Activated T-cell treated with anti-CD3 and anti-CD28 coated beads for 48 hours (primary cell): Measurements from ENCODE around the gene LIN9.
"Not testable (repeated sequence)": the region's sequence is repeated elsewhere in the genome, so short reads cannot be mapped to it uniquely, and the experiment has no call there.

Experiments
- DNase-seq: peaks from one replicate; pipeline ENCODE4 v3.0.0-alpha.2; 2020; ENCODE audit warnings: low read depth

LIN9 gene

DNA sequence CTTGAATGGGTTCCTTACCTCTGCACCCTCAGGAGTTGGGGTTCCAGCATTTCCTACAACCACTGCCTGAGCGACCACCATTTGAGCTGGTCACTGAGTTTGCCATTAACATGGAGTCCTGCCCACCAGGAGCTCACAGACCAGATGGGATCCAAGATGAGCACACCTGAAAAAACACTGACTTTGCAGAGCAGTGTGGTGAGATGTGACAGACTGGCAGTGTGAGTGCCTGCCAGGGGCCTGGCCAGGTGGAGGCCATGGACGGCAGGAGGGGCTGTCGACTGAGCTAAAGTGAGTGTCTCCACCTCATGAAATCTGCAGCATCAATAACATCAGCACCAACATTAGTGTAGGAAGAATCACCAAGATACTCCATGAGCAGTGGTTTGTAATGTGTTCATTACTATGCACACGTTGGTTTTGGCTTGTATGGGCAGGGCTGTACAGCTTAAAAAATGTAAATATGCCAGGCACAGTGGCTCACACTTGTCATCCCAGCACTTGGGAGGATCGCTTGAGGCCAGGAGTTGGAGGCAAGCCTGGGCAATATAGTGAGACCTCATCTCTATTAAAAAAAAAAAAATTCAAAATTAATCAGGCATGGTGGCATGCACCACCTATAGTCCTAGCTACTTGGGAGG, 97.7 kb downstream of the LIN9 start:
- DNase-seq, result no peak

DNA sequence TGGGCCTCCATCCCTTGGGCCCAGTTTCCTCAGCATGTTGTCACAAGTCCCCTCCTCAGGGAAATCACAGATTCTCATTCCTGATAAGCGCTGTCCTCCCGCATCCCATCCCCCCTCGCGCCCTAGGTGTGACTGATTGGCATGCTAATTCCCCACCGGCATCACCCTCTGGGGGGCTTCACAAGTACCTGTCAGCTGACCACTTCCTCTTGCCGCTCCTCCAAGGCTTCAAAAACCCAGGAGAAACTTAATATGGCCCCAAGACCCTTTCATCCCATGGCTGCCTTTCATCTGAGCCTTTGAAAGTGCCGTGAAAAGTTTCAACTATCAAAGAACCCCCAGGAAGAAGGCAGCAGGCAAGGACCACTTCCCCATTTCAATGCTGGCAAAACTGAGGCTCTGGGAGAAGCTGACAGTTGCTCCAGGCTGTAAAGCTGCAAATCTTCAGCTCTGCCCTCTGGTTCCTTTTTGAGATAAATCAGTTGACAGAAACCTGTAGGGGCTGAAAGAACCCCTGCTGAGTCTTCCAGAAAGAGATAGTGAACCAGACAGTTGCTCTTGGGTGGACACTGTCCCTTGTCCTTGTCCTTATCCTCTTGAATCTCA, 98.3 kb downstream of the LIN9 start:
- no peak for DNase-seq

DNA sequence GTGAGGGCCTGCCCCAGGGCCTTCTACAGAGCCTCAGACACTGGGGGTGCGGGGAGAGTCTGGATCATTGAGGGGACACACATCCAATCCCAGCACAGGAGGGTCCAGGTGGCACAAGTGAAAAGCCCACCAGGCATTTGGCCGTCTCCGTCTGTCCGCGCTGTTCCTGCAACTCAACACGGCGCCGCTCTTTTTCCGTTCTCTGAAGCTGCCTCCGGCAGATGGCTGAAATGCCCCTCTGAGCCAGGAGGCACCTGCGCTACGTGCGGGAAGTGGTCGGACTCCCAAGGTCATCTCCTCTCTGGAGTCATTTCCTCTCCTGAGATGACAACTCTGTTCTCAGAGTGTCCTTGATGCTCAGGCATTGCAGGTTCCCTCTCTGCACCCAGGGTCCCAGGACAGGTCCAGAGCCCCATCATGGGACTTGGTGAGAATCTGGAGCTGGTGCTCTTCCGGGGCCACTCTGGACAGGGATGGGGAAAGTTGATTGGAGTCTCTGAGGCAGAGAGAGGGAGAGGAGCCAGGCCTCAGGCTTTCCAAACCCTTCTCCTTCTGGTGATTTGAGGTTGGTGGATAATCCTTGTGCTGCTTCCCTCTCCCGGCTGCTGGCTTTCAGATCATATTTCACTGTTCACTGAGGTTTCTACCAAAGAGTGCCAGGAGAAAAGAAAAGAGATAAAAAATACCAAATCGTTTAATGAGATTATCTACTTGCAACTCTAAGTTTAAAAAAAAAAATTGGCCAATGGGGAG, 99.5 kb downstream of the LIN9 start:
- no peak for DNase-seq

DNA sequence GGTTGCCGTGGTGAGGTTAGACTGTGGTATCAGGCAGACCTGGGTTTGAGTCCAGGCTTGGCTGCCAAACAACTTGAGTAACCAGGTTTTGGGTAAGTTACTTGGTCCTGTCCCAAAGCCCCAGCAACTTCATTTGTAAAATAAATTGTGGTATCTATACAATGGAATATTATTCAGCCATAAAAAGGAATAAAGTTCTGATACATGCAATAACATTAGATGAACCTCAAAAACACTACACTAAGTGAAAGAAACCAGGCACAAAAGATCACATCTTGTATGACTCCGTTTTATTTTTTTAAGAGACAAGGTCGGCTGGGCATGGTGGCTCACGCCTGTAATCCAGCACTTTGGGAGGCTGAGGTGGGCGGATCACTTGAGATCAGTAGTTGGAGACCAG, 101.9 kb downstream of the LIN9 start:
- DNase-seq, result no peak

DNA sequence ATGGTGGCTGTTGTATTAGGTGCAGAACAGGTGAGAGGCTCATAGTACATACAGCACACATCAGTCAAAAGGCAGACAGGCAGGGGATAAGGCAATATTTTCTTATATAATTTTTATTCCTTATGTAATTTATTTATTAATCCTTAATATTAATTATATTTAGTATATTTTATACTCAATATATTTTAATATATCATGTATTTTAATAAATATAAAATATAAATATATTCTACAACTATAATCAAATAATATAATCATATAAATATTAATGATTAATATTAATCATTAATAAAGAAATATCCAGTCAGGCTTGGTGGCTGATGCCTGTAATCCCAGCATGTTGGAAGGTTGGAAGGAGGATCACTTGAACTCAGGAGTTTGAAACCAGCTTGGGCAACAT, 104.8 kb downstream of the LIN9 start:
- DNase-seq, result no peak

DNA sequence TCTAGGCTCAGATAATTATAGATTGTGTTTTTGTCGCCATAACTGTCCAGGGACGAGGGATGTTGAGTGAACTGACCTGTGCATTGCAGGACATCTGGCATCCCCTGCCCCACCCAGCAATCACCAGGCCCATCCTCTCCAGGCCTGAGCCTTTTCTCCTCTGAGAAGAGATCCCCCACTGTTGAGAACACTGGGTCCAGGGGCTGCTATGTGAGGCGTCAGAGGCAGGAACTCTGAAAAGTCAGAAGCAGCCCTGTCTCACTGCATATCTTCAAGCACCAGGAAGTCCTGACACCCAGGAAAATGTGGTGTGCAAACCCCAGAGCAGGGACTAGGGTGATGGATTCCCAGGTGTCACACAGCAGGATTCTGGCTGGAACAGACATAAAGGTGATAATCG, 105.3 kb downstream of the LIN9 start:
- DNase-seq, result no peak

DNA sequence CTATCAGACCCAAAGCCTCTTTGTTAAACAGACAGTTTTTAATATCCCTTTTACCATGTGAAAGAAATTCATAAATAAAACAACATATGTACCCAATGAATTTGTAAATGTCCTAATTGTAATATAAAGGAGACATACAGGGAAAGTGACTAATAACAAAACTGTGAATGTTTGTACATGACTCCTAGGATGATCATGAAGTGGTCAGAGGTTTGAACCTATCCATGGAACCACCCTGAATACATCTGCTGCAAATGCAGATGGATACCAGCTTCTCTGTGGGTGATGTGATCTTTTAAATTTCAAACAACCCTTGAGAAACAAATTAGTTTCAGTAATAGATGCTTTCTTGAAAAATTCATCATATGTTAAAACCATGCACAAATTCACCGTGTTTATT, 105.7 kb downstream of the LIN9 start:
- no peak for DNase-seq

DNA sequence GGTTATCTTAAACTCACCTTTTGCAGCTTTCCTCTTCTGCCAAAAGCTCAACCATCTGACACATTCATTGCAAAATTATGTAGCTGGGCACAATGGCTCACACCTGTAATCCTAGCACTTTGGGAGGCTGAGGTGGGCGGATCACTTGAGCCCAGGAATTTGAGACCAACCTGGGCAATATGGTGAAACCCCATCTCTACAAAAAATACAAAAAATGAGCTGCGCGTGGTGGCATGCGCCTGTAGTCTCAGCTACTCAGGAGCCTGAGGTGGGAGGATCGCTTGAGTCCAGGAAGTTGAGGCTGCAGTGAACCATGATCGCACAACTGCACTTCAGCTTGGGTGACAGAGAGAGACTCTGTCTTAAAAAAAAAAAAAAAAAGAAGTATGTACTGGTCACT, 106.3 kb downstream of the LIN9 start:
- not testable (repeated sequence) for DNase-seq

DNA sequence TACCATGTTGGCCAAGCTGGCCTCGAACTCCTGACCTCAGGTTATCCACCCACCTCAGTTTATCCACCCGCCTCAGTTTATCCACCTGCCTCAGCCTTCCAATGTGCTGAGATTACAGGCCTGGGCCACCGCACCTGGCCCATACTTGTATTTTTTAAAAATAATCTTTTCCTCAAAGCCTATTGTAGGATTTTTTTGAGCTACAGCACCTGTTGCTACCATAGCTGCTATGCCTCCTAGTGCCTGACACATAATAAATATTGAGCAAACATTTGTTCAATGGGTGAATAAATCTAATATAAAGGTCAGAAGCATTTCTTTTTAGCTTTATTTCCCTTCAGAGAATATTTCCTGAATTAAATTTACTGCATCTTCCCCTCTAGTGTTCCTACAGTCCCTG, 106.7 kb downstream of the LIN9 start:
- no peak for DNase-seq

DNA sequence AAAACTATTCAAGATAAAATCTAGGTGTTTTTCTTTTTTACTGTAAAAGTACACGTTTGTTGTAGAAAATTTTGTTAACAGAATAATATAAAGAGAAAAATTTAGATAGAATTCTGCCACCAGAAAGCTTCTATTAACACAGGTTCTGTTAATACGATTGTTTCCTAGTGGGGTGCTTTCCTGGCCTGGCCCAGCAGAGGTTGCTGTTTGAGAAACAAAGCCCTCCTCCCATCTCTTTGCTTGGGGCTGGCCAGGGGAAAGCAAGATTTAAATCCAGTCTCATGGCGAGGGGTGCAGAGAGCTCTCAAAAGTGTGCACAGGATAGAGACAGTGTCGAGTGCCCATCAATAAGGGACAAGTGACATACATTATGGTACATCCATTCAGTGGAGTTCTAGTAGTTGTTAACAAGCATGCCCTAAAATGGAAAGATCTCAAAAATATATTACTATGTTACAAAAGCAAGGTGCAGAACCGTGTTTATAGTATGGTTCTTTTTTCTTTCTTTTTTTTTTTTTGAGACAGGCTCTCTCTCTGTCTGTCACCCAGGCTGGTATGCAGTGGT, 107.9 kb downstream of the LIN9 start:
- DNase-seq, result no peak

DNA sequence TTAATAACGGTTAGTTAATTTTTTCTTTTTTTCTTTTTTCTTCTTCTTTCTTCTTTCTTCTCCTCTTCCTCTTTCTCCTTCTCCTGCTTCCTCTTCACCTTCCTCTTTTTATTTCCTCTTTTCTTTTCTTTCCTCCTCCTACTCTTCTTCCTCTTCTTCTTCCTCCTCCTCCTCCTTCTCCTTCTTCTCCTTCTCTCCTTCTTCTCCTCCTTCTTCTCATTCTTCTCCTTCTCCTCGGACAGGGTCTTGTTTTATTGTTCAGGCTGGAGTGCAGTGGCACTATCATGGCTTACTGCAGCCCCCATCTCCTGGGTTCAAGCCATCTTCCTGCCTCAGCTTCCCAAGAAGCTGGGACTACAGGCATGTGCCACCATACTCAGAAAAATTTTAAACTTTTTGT, 109.0 kb downstream of the LIN9 start:
- DNase-seq, result no peak

DNA sequence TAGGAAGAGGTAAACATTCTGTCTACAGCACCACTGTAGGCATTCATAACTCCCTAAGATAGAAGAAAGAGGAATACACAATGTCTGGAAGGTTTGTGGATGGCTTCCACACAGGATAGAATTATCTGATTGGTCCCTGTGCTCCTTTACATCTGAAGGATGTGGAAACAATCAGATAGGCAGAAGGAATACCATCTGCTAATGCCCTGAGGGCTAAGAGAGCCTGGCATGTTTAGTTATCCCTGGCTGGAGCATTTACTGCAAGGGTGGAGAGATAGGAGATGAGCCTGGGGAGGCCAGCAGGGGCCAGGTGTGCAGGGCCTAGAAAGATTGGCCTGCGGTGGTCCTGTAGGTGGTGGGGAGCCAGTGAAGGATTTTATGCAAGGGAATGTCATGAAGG, 113.8 kb downstream of the LIN9 start:
- no peak for DNase-seq

DNA sequence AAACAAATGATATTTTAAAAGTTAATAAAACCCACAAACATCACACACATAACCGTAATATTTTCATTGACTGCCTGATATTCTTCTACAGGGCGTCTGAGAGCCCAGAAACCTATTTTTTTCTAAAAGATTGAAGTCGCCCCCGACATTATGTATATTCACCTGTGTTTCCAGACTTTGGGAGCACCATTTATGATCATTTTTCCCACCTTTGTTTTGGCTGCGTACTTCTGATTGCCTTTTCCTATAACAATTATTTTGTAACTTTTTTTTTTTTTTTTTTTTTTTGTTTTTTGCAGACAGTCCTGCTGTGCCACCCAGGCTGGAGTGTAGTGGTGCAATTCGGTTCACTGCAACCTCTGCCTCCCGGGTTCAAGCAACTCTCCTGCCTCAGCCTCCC, 121.6 kb downstream of the LIN9 start:
- DNase-seq, result no peak

DNA sequence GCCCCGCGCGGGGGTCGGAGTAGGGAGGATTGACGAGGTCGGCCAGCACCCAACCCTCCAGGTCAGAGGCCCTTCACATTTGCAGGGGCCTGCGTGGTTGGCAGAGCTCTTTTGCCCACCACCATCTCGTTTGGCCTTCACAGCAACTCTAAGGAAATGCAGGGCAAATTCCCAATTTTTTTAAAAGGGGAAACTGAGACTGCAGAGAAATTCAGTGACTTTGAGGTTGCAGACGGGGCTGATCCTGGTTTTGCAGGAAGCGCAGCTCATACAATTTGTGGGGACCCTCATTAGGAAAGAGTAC, 122.0 kb downstream of the LIN9 start:
- no peak for DNase-seq

DNA sequence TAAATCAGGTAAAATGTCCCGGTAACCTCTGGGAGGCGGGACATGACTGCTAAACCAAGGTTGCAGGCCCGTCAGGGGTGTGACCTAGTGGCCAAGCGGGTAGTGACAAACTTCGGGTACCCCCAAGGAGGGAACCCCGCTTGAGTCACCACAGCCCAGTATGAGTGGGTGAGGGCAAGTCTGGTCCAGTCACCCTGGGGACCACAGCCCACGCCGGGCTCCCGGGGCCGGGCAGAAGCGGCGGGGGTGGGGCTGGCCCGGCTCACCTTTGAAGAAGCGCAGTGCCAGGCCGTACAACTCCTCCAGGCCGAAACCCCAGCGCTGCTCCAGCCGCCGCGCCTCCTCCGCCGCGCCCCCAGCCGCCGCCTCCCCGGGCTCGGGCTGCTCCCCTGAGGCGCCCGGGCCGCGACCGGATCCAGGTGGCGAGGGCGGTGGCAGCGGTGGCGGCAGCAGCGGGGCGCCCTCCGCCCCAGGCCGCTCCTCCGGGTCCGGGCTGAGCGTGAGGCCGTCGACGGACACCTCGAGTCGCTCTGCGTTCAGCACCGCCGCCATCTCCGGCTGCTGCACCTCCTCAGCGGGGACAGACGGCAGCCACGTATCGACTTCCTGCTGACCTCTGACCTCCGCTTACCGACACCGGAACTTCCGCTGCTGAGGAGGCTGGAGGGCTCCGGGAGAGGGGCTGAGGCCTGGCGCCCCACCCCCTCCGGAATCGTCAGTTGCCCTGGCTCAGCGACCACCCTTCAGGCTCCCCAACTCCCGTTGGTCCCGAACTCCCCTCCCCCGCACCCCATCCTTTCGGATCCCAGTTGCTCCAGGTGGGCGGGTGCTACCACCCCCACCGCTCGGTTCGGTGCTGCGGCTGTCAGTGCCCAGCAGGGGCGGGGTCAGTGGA, 122.6 kb downstream of the LIN9 start, which contains the start of gene ACBD3:
Gene ACBD3, minus strand, starts transcription at position 618 of the 895 bp plus-strand sequence. Its CDS starts 66 bp downstream, at position 552.
- DNase-seq, result peak; percentile 77

DNA sequence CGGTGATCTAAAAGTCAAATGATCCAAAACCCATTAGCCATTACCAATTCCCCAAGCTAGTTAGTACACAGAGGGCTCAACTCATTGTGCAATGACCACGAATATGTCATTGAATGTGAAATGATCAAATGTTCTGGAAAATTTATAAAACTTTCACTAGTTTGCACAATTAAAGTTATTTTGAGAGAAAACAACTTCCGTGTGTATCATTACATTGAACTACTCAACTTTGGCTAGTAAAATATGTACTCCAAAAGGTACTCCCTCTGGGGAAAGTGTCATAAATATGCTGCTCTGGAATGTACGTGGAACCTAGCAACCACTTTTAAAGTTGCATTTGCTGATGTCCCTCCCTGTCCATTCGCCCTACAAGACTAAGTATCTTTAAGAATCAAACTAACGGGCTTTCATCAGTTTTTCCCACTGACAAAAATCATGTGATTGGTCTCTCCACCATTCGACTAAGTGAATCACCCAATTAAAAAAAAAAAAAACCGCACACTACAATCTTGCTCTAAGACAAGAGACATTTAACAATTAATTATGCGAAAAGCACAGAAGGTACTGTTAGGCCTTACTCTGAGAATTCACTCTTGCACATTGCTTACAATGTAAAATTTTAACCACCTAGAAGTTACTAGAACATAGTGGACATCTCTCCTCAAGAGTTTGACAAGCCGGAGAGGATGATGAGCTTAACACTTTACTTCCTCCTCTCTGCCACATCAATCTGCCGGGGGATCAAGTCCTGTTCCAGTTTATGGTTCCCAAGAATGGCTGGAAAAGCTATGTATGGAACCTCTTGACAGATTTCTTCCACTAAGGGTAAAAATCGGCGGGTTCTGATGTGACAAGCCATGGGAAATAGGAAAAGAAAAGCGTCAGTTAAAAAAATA, 123.6 kb downstream of the LIN9 start:
- DNase-seq, result no peak

DNA sequence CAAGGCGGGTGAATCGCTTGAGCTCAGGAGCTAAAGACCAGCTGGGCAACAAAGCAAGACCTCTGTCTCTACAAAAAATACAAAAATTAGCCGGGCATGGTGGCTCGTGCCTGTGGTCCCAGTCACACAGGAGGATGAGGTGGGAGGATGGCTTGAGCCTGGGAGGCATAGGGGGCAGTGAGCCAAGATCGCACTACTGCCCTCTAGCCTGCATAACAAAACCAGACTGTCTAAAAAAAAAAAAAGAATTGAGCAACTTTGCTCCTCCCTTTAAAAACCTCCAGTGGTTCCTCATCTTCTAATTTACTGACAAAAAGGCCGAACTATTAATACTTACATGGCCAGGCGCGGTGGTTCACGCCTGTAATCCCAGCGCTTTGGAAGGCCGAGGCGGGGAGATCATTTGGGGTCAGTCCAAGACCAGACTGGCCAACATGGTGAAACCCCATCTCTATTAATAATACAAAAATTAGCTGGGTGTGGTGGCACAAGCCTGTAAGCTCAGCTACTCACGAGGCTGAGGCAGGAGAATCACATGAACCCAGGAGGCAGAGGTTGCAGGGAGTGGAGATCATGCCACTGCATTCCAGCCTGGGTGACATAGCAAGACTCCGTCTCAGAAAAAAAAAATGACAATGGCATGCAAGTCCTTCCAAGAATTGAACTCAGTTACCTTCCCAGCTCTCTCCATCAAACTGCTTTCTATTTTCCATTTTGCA, 126.8 kb downstream of the LIN9 start:
- DNase-seq, result no peak
